Fibroblast of skin of left quadriceps (primary cell): ENCODE data around the gene TMEM101.
"Not testable (repeated sequence)": the region's sequence is repeated elsewhere in the genome, so short reads cannot be mapped to it uniquely, and the experiment has no call there.

Source experiments
- DNase-seq, 2 experiments: peaks; one replicate each; pipeline ENCODE4 v3.0.0-alpha.2; 2013; ENCODE audit warnings: low read depth in 2 of 2

The TMEM101 gene

GRCh38 chr17:44000871-44001460, 13.8 kb downstream of the TMEM101 start:
- no peak for DNase-seq

GRCh38 chr17:44000141-44000860, 14.5 kb downstream of the TMEM101 start:
- DNase-seq, result no peak

GRCh38 chr17:43999024-43999423, 15.7 kb downstream of the TMEM101 start:
- no peak for DNase-seq

GRCh38 chr17:43998552-43998951, 16.2 kb downstream of the TMEM101 start:
- DNase-seq, result no peak

- DNase-seq, result not testable (repeated sequence)
These were observed 17.6 kb downstream of the TMEM101 start for GRCh38 chr17:43997180-43997579.

GRCh38 chr17:43995150-43995471, 19.7 kb downstream of the TMEM101 start:
- no peak for DNase-seq

- peak; percentile 39 to 40 for DNase-seq
These were observed 20.3 kb downstream of the TMEM101 start for GRCh38 chr17:43994272-43995149.

GRCh38 chr17:43992641-43993040, 22.1 kb downstream of the TMEM101 start:
- no peak for DNase-seq

GRCh38 chr17:43988301-43988700, 26.5 kb downstream of the TMEM101 start:
- no peak for DNase-seq

GRCh38 chr17:43987131-43988021, 27.4 kb downstream of the TMEM101 start:
- DNase-seq, result no peak

GRCh38 chr17:43986225-43986981, 28.4 kb downstream of the TMEM101 start:
- DNase-seq, result no peak

GRCh38 chr17:43984521-43984920, 30.2 kb downstream of the TMEM101 start:
- DNase-seq, result no peak

GRCh38 chr17:43983515-43984411, 31.0 kb downstream of the TMEM101 start:
- no peak for DNase-seq

GRCh38 chr17:43983196-43983514, 31.6 kb downstream of the TMEM101 start:
- no peak for DNase-seq

- no peak for DNase-seq
These were observed 32.6 kb downstream of the TMEM101 start for GRCh38 chr17:43982171-43982570.

GRCh38 chr17:43979671-43980070, 35.1 kb downstream of the TMEM101 start:
- no peak for DNase-seq

- peak; percentile 23 to 29 for DNase-seq
These were observed 35.8 kb downstream of the TMEM101 start for GRCh38 chr17:43979011-43979410.

- DNase-seq, result no peak
These were observed 36.7 kb downstream of the TMEM101 start for GRCh38 chr17:43978078-43978477.

- DNase-seq, result no peak
These were observed 37.6 kb downstream of the TMEM101 start for GRCh38 chr17:43976963-43977837.
